ENCODE measurements around the gene ANKMY1. TPM values are rescaled to one million over a fixed set of nuclear protein-coding genes. Genes with fewer than 3 reads are reported as not detected.

ANKMY1 gene
- total RNA-seq, 4 donors from 2014 or later = 18.0 to 22.7 (median 21.1) TPM

- TF ChIP-seq CTCF (IDR thresholded peaks at IDR 0.05) (no peak), POLR2A (IDR thresholded peaks at IDR 0.05) (no peak)
- DNase-seq (ENCODE audit: low spot score in 2 of 2) = peak in 1 of 2 donors; percentile 58
- no peak overlapping the region for H3K4me3 ChIP-seq (ENCODE audit: low read depth, poor library complexity, severe bottlenecking)
- intact Hi-C loops (cut with DNase I; ENCODE audit: low total_unique reads) = no loop called here
- 90 to 93% methylated on average over 11 of the region's 11 CpGs for WGBS, 2 donors
Measured at GRCh38 chr2:240599141-240599583, 41.4 kb upstream of the ANKMY1 start.

GRCh38 chr2:240598311-240598911, 40.6 kb upstream of the ANKMY1 start:
- H3K4me3 ChIP-seq (ENCODE audit: low read depth, poor library complexity, severe bottlenecking) = no peak overlapping the region
- 95 to 96% methylated on average over 13 to 15 of the region's 17 CpGs for WGBS, 2 donors
- intact Hi-C loops (cut with DNase I; ENCODE audit: low total_unique reads) = no loop called here
- peak in 1 of 2 donors; percentile 85 for DNase-seq (ENCODE audit: low spot score in 2 of 2)
- TF ChIP-seq POLR2A (IDR thresholded peaks at IDR 0.05) = no peak
- no peak for TF ChIP-seq CTCF (IDR thresholded peaks at IDR 0.05)

- DNase-seq (ENCODE audit: low spot score in 2 of 2) = peak in 1 of 2 donors; percentile 58
- intact Hi-C loops (cut with DNase I; ENCODE audit: low total_unique reads) = no loop called here
- TF ChIP-seq CTCF (IDR thresholded peaks at IDR 0.05) (no peak), POLR2A (IDR thresholded peaks at IDR 0.05) (no peak)
- WGBS, 2 donors = 87 to 98% methylated on average over 5 to 14 of the region's 22 CpGs
- H3K4me3 ChIP-seq (ENCODE audit: low read depth, poor library complexity, severe bottlenecking) = no peak overlapping the region
Measured at GRCh38 chr2:240597419-240598181, 39.8 kb upstream of the ANKMY1 start.

GRCh38 chr2:240597054-240597418, 39.2 kb upstream of the ANKMY1 start:
- no peak overlapping the region for H3K4me3 ChIP-seq (ENCODE audit: low read depth, poor library complexity, severe bottlenecking)
- TF ChIP-seq POLR2A (IDR thresholded peaks at IDR 0.05) (no peak), CTCF (IDR thresholded peaks at IDR 0.05) (no peak)
- DNase-seq (ENCODE audit: low spot score in 2 of 2) = no peak
- intact Hi-C loops (cut with DNase I; ENCODE audit: low total_unique reads) = no loop called here
- WGBS, 2 donors = 94 to 95% methylated on average over 10 of the region's 10 CpGs

- WGBS, 2 donors = 80 to 82% methylated on average over 16 to 23 of the region's 23 CpGs
- H3K4me3 ChIP-seq (ENCODE audit: low read depth, poor library complexity, severe bottlenecking) = no peak overlapping the region
- TF ChIP-seq CTCF (IDR thresholded peaks at IDR 0.05) (no peak), POLR2A (IDR thresholded peaks at IDR 0.05) (no peak)
- DNase-seq (ENCODE audit: low spot score in 2 of 2) = peak in 1 of 2 donors; percentile 82
- intact Hi-C loops (cut with DNase I; ENCODE audit: low total_unique reads) = no loop called here
Measured at GRCh38 chr2:240596491-240596931, 38.7 kb upstream of the ANKMY1 start.

Measured in lower leg skin (tissue), 4 donors.